H1 (cell line): ENCODE data around the gene CD247. TPM values are rescaled to one million over a fixed set of nuclear protein-coding genes. Genes with fewer than 3 reads are reported as not detected.

ENCODE experiments used
- BACH1 ChIP-seq: IDR thresholded peaks from 2 replicates; pipeline ENCODE4 v1.6.1; 2012; ENCODE audit warnings: low read length, improper control_type of control experiment
- polyA plus RNA-seq, 7 experiments: library from polyadenylated mRNA; depleted of rRNA in 3 of 7; stranded (reverse) in 5 of 7; unstranded in 2 of 7; fragments of >200 nt in 5 of 7; fragments of 200-250 nt in 2 of 7; gene quantifications; 1 replicate in 5 of 7; 2 replicates in 1 of 7; 4 replicates in 1 of 7; pipeline versions ENCODE4 v1.2.1 to v1.2.3, GENCODE V29; 2011 to 2013; ENCODE audit warnings: missing spikeins in 2 of 7, mixed read lengths in 2 of 7
- total RNA-seq: library from RNA; stranded (reverse); fragmentation: NEBNext Ultra II Directional; extraction: Animal tissue kit (Norgen Biotek cat#: 25700); gene quantifications from 2 replicates; pipeline ENCODE4 v1.2.1, GENCODE V29; 2021

Gene CD247
- total and polyA plus RNA-seq, 2 of the 8 experiments (the other 6 are each of a cell fraction or from before 2014, with no cell fraction given): 2.0 to 2.2 TPM

- TF ChIP-seq BACH1: no peak
These were observed 48.4 kb upstream of the CD247 start (continued) for GRCh38 chr1:167566766-167567165.
